ENCODE results near the gene NFATC1.

The NFATC1 gene

DNA sequence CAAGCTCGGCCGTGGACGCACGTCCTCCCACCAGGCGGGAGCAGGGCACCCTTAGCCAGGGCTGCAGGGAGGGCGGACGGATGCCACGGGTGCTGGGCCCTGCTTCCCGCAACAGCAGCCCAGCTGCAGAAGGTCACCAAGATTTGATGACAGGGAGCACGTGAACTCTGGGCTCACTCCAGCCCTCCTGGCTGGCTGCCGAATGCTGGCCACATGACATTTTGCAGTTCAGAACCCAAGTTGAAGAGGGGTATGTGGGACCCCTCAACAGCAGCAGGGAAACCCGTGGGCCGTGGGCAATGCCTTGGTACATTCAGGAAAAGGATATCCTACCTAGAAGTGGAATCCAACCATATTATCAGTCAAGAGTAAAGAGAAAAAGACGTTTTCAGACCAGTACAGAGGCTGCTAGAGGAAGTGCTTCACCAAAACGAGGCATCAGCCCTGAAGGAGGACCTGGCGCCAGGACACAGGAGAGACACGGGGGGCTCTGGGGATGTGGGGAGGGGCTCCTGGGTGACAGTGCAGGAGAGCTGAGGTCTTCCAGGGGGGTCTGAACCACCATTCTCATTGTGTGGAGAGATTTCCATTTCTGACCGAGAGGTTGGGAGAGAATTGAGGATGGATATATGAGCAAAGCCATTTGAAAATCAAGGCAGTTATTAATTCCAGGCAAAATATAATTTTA, 176.5 kb downstream of the NFATC1 start:
- Histone ChIP-seq H3K36me3 (ENCODE audit: control insufficient read depth, insufficient read depth, low read length) (no peaks in the 10 kb centered on the region), H3K9ac (ENCODE audit: low read length) (no peak overlapping the region), H3K4me3 (ENCODE audit: low read length) (no peak overlapping the region), H3K4me1 (ENCODE audit: control insufficient read depth, insufficient read depth, low read length) (peaks cover 9% of the 10 kb centered on the region), H3K9me3 (ENCODE audit: control insufficient read depth, low read length) (no peaks in the 10 kb centered on the region), H3K27me3 (ENCODE audit: control insufficient read depth, insufficient read depth, low read length) (no peaks in the 10 kb centered on the region)

DNA sequence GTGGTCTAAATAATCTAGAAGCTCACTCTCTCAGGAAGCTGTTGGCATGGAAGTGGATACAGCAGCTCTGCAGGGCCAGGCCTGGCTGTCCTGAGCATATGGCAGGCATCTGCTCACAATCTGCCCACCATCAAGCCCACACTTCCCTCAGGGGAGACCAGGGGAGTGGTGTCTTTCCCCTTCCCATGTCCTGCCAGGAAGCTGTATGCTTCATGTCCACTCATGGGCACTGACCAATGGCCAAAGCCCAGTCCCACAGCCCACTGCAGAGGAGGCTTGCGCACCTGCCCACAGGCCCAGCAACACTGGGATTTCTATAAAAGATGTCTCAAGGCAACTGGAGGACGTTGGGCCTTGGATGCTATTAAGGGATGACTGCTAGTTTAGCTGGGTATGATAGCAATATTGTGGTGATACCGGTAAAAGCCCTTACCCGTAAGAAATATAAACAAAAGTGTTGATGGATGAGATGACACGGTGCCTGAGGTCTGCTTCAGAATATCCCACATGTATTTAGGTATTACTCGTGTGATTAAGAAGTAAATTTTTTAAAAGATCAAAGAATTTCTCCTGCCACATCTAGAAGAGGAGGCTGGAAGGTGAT, 177.2 kb downstream of the NFATC1 start:
- no peak overlapping the region for H3K9ac ChIP-seq (ENCODE audit: low read length)
- no peak overlapping the region for H3K4me3 ChIP-seq (ENCODE audit: low read length)
- no peaks in the 10 kb centered on the region for H3K27me3 ChIP-seq (ENCODE audit: control insufficient read depth, insufficient read depth, low read length)
- H3K9me3 ChIP-seq (ENCODE audit: control insufficient read depth, low read length), result no peaks in the 10 kb centered on the region
- H3K4me1 ChIP-seq (ENCODE audit: control insufficient read depth, insufficient read depth, low read length), result peaks cover 14% of the 10 kb centered on the region
- no peaks in the 10 kb centered on the region for H3K36me3 ChIP-seq (ENCODE audit: control insufficient read depth, insufficient read depth, low read length)

DNA sequence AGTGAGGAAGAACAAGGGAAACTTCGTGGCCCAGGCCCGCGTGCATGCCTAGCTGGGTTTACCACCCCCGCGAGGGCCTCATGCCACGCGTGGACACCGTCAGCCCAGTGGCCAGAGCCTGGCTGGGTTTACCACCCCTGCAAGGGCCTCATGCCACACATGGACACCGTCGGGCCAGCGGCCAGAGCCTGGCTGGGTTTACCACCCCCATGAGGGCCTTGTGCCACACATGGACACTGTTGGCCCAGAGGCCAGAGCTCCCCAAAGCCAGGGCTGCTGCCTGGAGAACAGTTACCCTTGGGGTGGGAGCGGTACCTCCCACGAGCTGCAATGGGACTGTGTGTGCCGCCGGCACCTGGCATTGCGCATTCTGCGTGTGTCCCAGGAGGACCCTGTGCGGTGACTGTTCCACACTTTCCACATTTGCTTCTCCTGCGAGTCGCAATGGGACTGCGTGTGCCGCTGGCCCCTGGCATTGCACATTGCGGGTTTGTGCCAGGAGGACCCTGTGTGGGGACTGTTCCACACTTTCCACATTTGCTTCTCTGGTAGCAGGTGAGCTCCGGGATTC, 178.3 kb downstream of the NFATC1 start:
- Histone ChIP-seq H3K36me3 (ENCODE audit: control insufficient read depth, insufficient read depth, low read length) (no peaks in the 10 kb centered on the region), H3K4me1 (ENCODE audit: control insufficient read depth, insufficient read depth, low read length) (peaks cover 14% of the 10 kb centered on the region), H3K27me3 (ENCODE audit: control insufficient read depth, insufficient read depth, low read length) (no peaks in the 10 kb centered on the region), H3K4me3 (ENCODE audit: low read length) (no peak overlapping the region), H3K9ac (ENCODE audit: low read length) (no peak overlapping the region), H3K9me3 (ENCODE audit: control insufficient read depth, low read length) (no peaks in the 10 kb centered on the region)

DNA sequence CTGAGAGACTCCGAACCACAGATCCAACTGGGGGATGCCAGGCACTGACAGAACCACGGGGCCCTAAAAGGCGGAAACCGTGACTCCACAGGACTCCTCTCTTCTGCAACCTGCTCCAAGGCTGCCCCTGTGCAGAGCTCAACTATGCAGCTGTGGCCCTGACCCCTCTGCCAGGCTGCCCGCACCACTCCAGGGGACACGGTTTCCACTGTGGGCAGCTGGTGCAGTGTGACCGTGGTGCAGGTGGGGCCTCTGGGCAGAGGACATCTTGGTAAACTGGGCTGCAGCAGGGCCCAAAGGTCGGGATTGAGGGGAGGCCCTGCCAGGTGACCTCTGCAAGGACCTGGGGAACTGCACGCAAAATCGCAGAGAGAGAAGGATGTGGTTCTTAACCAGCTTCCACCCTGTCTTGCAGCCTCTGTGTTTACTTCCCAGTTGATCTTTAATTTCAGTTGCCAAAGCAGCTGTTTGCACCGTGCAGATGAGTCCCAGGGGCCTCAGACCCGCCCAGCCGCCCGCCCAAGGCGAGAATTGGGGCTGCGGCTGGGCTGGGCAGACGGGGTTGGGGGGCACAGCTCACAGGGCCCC, 179.3 kb downstream of the NFATC1 start:
- Histone ChIP-seq H3K9me3 (ENCODE audit: control insufficient read depth, low read length) (no peaks in the 10 kb centered on the region), H3K27me3 (ENCODE audit: control insufficient read depth, insufficient read depth, low read length) (no peaks in the 10 kb centered on the region), H3K36me3 (ENCODE audit: control insufficient read depth, insufficient read depth, low read length) (no peaks in the 10 kb centered on the region), H3K9ac (ENCODE audit: low read length) (no peak overlapping the region), H3K4me1 (ENCODE audit: control insufficient read depth, insufficient read depth, low read length) (peaks cover 14% of the 10 kb centered on the region), H3K4me3 (ENCODE audit: low read length) (no peak overlapping the region)

DNA sequence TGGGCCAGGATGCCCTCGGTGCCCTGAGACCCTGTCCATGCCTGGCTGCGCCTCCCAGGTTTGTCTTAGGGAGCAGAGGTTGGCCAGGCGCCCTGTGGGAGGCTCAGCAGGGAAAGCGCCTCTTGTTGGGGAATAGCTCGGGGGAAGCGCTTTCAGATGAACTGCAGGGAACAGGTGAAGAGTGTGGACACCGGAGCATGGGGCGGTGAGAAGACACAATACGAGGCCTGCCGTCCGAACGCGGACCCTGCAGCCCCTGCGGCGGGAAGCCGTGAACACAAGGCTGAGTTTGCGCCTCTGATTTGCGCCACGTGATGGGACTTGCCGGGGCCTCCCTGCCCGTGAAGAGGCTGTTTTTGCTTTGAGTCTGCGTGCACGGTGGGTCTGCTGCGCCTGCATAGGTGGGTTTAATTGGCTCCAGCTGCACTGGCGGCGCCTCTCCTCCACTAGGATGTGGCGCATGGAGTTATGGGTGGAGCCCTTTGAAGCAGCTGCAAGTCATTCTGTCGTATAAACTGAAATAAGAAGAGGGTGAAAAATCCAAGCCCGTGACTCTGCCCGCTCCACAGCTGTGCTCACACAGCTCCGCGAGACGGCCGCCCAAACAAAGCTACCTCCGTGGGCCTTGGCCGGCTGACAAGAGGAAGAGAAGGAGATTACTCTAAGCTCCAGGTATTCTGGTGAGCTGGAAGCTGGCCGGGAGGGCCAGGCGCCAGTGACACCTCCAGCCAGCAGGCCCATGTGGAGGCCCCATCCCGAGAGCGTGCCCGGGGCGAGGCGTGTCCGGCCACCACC, 180.4 kb downstream of the NFATC1 start:
- H3K9ac ChIP-seq (ENCODE audit: low read length), result no peak overlapping the region
- no peak overlapping the region for H3K4me3 ChIP-seq (ENCODE audit: low read length)
- peaks cover 14% of the 10 kb centered on the region for H3K4me1 ChIP-seq (ENCODE audit: control insufficient read depth, insufficient read depth, low read length)
- H3K27me3 ChIP-seq (ENCODE audit: control insufficient read depth, insufficient read depth, low read length), result no peaks in the 10 kb centered on the region
- no peaks in the 10 kb centered on the region for H3K9me3 ChIP-seq (ENCODE audit: control insufficient read depth, low read length)
- H3K36me3 ChIP-seq (ENCODE audit: control insufficient read depth, insufficient read depth, low read length), result no peaks in the 10 kb centered on the region

DNA sequence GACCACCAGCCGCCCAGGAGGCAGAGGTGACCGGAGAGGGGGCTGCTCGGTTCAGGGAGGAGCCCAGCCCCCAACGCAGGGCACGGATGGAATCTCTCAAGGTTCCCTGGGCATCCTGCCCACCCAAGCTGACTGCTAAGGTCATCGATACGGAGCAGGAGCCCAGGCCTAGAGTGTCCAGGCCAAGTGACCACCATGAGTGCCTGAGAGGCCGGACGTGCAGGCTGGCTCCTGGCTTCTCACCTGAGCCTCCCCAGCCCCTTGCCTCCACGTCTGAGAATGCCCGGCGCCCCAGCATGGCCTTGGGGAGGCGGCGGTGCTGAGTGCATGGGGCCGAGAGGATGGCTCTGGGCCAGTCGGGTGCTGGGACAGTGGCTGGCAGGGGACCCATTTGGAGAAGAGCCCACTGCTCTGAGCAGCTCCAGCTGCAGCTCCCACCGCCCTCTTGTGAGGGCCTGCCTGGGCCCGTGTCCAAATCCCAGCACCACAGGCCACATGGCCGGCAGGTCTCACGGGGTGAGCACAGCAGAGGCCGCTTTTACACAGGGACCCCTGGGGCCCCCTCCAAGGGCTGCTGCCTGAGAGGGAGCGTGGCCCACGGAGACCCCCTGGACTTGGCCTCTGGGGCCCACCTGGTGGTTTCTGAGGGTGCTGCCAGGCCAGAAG, 181.1 kb downstream of the NFATC1 start:
- Histone ChIP-seq H3K36me3 (ENCODE audit: control insufficient read depth, insufficient read depth, low read length) (no peaks in the 10 kb centered on the region), H3K27me3 (ENCODE audit: control insufficient read depth, insufficient read depth, low read length) (no peaks in the 10 kb centered on the region), H3K9ac (ENCODE audit: low read length) (no peak overlapping the region), H3K9me3 (ENCODE audit: control insufficient read depth, low read length) (no peaks in the 10 kb centered on the region), H3K4me1 (ENCODE audit: control insufficient read depth, insufficient read depth, low read length) (peaks cover 14% of the 10 kb centered on the region), H3K4me3 (ENCODE audit: low read length) (no peak overlapping the region)

DNA sequence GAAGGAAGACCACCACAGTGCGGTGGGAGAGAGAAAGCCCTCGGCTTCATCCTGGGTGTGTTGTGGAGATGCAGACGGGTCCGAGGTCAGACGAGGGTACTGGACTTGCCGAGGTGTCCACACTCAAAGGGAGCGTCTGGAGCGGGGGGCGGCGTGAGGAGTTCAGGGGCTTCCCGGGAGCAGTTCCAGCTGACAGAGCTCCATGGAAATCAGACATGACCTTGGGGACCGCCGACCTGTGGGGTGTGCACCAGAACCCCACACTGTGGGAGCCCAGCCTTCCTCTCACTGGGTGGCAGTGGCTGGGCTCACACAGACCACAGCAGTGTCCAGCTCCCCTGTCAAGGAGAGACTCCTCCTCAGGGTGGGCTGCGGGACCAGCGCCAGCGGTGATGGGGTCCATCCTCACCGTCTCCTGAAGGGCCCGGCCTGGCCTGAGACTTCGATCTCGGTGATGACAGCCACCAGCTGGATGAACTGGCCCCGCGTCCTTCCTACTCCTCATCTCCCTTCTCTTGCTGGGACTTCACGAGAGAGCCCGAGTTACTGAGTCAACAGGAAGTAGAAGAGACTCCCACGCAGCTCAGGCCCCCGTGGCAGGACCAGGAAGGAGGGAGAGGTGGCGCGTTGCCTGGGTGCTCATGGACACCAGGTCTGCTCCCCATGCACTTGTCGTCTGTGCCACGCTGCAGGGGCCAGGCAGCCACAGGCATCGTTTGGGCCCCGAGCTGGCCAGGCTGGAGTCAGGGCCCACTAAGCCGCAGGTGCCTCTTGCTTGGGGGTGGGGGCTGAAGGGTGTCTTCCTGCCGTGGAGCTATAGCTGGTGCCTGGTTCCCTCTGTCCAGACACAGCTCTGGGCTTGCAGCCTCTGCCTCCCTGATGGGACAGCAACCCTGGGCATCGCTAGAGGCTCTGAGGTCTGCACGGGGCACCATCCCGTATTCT, 182.0 kb downstream of the NFATC1 start:
- no peak overlapping the region for H3K4me3 ChIP-seq (ENCODE audit: low read length)
- no peak overlapping the region for H3K9ac ChIP-seq (ENCODE audit: low read length)
- peaks cover 14% of the 10 kb centered on the region for H3K4me1 ChIP-seq (ENCODE audit: control insufficient read depth, insufficient read depth, low read length)
- H3K9me3 ChIP-seq (ENCODE audit: control insufficient read depth, low read length), result no peaks in the 10 kb centered on the region
- no peaks in the 10 kb centered on the region for H3K27me3 ChIP-seq (ENCODE audit: control insufficient read depth, insufficient read depth, low read length)
- H3K36me3 ChIP-seq (ENCODE audit: control insufficient read depth, insufficient read depth, low read length), result no peaks in the 10 kb centered on the region

DNA sequence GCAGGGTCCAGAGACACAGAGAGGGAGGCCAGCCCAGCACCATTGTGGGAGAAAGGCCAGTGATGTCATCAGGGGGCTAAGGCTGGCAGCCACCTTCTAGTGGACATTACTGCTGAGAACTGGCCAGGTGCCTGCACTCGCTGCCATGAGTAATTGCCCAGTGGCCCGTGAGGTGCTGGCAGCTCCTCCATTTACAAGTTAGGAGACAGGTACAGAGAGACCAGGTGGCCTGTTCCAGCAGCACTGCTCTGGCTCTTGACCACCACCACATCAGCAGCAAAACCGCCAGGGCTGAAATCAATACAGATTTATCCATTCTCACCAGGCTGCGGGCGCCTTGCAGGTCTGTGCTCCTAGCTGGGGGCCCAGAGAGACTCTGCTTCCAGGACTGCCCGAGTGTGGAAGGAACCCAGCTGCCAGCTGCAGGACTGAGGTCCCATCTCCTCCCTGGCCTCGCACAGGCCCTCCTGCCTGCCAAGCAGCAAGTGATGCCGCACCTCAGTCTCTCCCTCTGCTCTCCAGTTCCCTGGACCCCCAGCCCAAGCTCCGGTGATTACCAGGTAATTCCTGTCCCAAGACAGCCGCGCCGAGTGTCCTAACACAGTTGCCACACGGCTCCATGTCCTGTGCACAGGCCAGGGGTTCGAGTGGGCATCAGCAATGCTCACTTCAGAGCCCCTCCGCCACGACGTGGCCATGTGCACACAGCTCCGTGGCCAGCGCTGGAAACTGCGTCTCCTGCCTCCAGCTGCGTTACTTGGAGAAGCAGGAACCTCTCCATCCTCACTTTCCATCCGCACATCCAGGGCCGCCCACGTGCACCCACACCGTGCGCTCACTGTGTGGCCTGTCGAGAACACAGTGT, 182.9 kb downstream of the NFATC1 start:
- Histone ChIP-seq H3K4me1 (ENCODE audit: control insufficient read depth, insufficient read depth, low read length) (peaks cover 14% of the 10 kb centered on the region), H3K27me3 (ENCODE audit: control insufficient read depth, insufficient read depth, low read length) (no peaks in the 10 kb centered on the region), H3K9me3 (ENCODE audit: control insufficient read depth, low read length) (no peaks in the 10 kb centered on the region), H3K9ac (ENCODE audit: low read length) (no peak overlapping the region), H3K36me3 (ENCODE audit: control insufficient read depth, insufficient read depth, low read length) (no peaks in the 10 kb centered on the region), H3K4me3 (ENCODE audit: low read length) (no peak overlapping the region)
